Sigmoid colon (tissue), 4 donors: ENCODE data around the gene PSD4.

ENCODE experiments used
- CTCF ChIP-seq, 4 experiments: fragments of 450-650 bp in 3 of 4; fragments of 200-600 bp in 1 of 4; IDR thresholded peaks; one replicate each; pipeline ENCODE4 v1.5.1; 2016 to 2019; ENCODE audit warnings: antibody characterized with exemption in 4 of 4, mild to moderate bottlenecking in 3 of 4, moderate library complexity in 2 of 4
- POLR2A ChIP-seq, 2 donors: fragments of 450-650 bp; IDR thresholded peaks; one replicate each; pipeline ENCODE4 v1.6.1; 2016; ENCODE audit warnings: antibody characterized with exemption in 2 of 2, mild to moderate bottlenecking in 2 of 2, moderate library complexity in 2 of 2
- POLR2AphosphoS5 ChIP-seq, 4 donors: sonication (generic); formaldehyde crosslinking; IDR thresholded peaks; one replicate each; pipeline ENCODE4 v1.6.1; 2017; ENCODE audit warnings: antibody characterized with exemption in 4 of 4

- TF ChIP-seq CTCF (IDR thresholded peaks at IDR 0.05) (no peak), POLR2A (IDR thresholded peaks at IDR 0.05) (no peak), POLR2AphosphoS5 (IDR thresholded peaks at IDR 0.05) (no peak)
Observed at GRCh38 chr2:113232740-113233139, 59.0 kb downstream of the PSD4 start.
